SK-N-SH (cell line): ENCODE results near the gene RAB10. TPM values are rescaled to one million over a fixed set of nuclear protein-coding genes. Genes with fewer than 3 reads are reported as not detected.

Experiments used
- CTCF ChIA-PET: fragments of 300-600, 350-600 bp; formaldehyde crosslinking; extraction: SDS; loops from one replicate; lab custom pipeline; 2021; lab: Yijun Ruan, JAX
- POLR2A ChIA-PET: fragments of 350-600 bp; sonication (Branson Sonifier 250); formaldehyde crosslinking; extraction: SDS; loops from one replicate; lab custom pipeline; 2020; ENCODE audit warnings: antibody characterized with exemption, inconsistent platforms; lab: Yijun Ruan, JAX
- DNase-seq: peaks from one replicate; pipeline ENCODE4 v3.0.0; 2012
- H2AFZ ChIP-seq: fragments of 200-600 bp; sonication (generic); 2 replicates; pipeline ENCODE4 v1.8.1; 2016; ENCODE audit warnings: antibody characterized with exemption, mild to moderate bottlenecking, low read depth
- H3F3A ChIP-seq: fragments of 200-600 bp; sonication (generic); replicated peaks from 2 replicates; pipeline ENCODE3; 2016; ENCODE audit warnings: antibody characterized with exemption, mild to moderate bottlenecking; ENCODE audit not compliant: insufficient read depth
- H3K27ac ChIP-seq, 2 experiments: fragments of 200-500 bp in 1 of 2; fragments of 200-600 bp in 1 of 2; sonication (Bioruptor generic) in 1 of 2; sonication (generic), shearing (Covaris generic) in 1 of 2; 2 replicates each; pipeline versions ENCODE4 v1.5.1 to v1.6.1; 2014 to 2016; ENCODE audit warnings: low read depth in 2 of 2, inconsistent platforms in 1 of 2, low read length in 1 of 2, mild to moderate bottlenecking in 1 of 2, mixed read lengths in 1 of 2
- H3K27me3 ChIP-seq: fragments of 200-600 bp; sonication (generic), shearing (Covaris generic); 2 replicates; pipeline ENCODE4 v1.6.1; 2016; ENCODE audit warnings: mixed run types; ENCODE audit not compliant: insufficient read depth
- H3K36me3 ChIP-seq, 2 experiments: fragments of 200-500 bp in 1 of 2; fragments of 200-600 bp in 1 of 2; sonication (Bioruptor generic) in 1 of 2; sonication (generic) in 1 of 2; replicated peaks in 1 of 2; 2 replicates each; pipeline versions ENCODE3 to v1.5.1; 2014 to 2016; ENCODE audit warnings: low read length in 1 of 2, mild to moderate bottlenecking in 1 of 2; ENCODE audit not compliant: insufficient read depth in 2 of 2, control insufficient read depth in 1 of 2
- H3K4me1 ChIP-seq, 2 experiments: fragments of 200-500 bp in 1 of 2; fragments of 200-600 bp in 1 of 2; sonication (Bioruptor generic) in 1 of 2; sonication (generic), shearing (Covaris generic) in 1 of 2; 2 replicates each; pipeline versions ENCODE4 v1.5.1 to v1.6.1; 2014 to 2016; ENCODE audit warnings: low read depth in 1 of 2, low read length in 1 of 2, mixed run types in 1 of 2; ENCODE audit not compliant: insufficient read depth in 2 of 2, control insufficient read depth in 1 of 2
- H3K4me2 ChIP-seq: fragments of 200-600 bp; sonication (generic), shearing (Covaris generic); 2 replicates; pipeline ENCODE4 v1.6.1; 2017; ENCODE audit warnings: mixed run types
- H3K4me3 ChIP-seq, 2 experiments: fragments of 200-500 bp in 1 of 2; fragments of 200-600 bp in 1 of 2; sonication (Bioruptor generic) in 1 of 2; sonication (generic), shearing (Covaris generic) in 1 of 2; 2 replicates each; pipeline versions ENCODE4 v1.5.1 to v1.8.1; 2014 to 2016; ENCODE audit warnings: low read depth in 2 of 2, inconsistent platforms in 1 of 2, low read length in 1 of 2, mild to moderate bottlenecking in 1 of 2, mixed read lengths in 1 of 2, moderate library complexity in 1 of 2
- H3K79me2 ChIP-seq: fragments of 200-600 bp; sonication (generic); 2 replicates; pipeline ENCODE4 v1.8.1; 2017; ENCODE audit warnings: mild to moderate bottlenecking; ENCODE audit not compliant: insufficient read depth
- H3K9ac ChIP-seq: fragments of 200-600 bp; sonication (generic); 2 replicates; pipeline ENCODE4 v1.6.1; 2017; ENCODE audit warnings: mixed run types
- H3K9me2 ChIP-seq: fragments of 200-600 bp; sonication (generic); 2 replicates; pipeline ENCODE4 v1.6.1; 2017; ENCODE audit warnings: mixed run types
- H3K9me3 ChIP-seq: fragments of 200-600 bp; sonication (generic); 2 replicates; pipeline ENCODE4 v1.6.1; 2017; ENCODE audit warnings: mixed run types, mild to moderate bottlenecking, moderate library complexity
- H4K20me1 ChIP-seq: fragments of 200-600 bp; sonication (generic); 2 replicates; pipeline ENCODE4 v1.6.1; 2017; ENCODE audit warnings: mild to moderate bottlenecking, mixed run types; ENCODE audit not compliant: insufficient read depth
- CHD2 ChIP-seq: fragments of 150-350 bp; IDR thresholded peaks from 2 replicates; pipeline ENCODE4 v1.6.1; 2018; ENCODE audit warnings: low read length; ENCODE audit not compliant: partially characterized antibody
- ELF1 ChIP-seq: IDR thresholded peaks from 2 replicates; pipeline ENCODE4 v1.4.0; 2012
- EP300 ChIP-seq, 2 experiments: IDR thresholded peaks; 2 replicates each; pipeline versions ENCODE4 v1.4.0 to v1.6.1; 2012; ENCODE audit warnings: borderline replicate concordance in 1 of 2, low read depth in 1 of 2, low read length in 1 of 2
- EZH2phosphoT487 ChIP-seq: fragments of 200-600 bp; sonication (generic); IDR thresholded peaks from 2 replicates; pipeline ENCODE4 v1.6.1; 2017; ENCODE audit warnings: low read depth, mixed run types, mild to moderate bottlenecking, antibody characterized with exemption, moderate library complexity, borderline replicate concordance
- FOSL2 ChIP-seq: IDR thresholded peaks from 2 replicates; pipeline ENCODE4 v1.4.0; 2012; ENCODE audit warnings: low read depth, mild to moderate bottlenecking, moderate library complexity, borderline replicate concordance
- FOXM1 ChIP-seq: IDR thresholded peaks from 2 replicates; pipeline ENCODE4 v1.4.0; 2012; ENCODE audit warnings: low read depth, mild to moderate bottlenecking
- GATA2 ChIP-seq: sonication (generic); formaldehyde crosslinking; IDR thresholded peaks from 2 replicates; pipeline ENCODE4 v1.5.0; 2020; ENCODE audit warnings: mild to moderate bottlenecking, missing genetic modification reagents
- JUND ChIP-seq: IDR thresholded peaks from 2 replicates; pipeline ENCODE4 v1.4.0; 2012
- NFIC ChIP-seq: IDR thresholded peaks from 2 replicates; pipeline ENCODE4 v1.4.0; 2012; ENCODE audit warnings: borderline replicate concordance
- POLR2AphosphoS5 ChIP-seq: IDR thresholded peaks from 2 replicates; pipeline ENCODE4 v1.6.1; 2012; ENCODE audit warnings: low read depth, low read length
- RAD21 ChIP-seq: IDR thresholded peaks from 2 replicates; pipeline ENCODE4 v1.6.1; 2012; ENCODE audit warnings: mild to moderate bottlenecking, low read length
- RCOR1 ChIP-seq: fragments of 150-350 bp; IDR thresholded peaks from 2 replicates; pipeline ENCODE4 v1.6.1; 2017; ENCODE audit warnings: antibody characterized with exemption, low read length
- RFX5 ChIP-seq: IDR thresholded peaks from 2 replicates; pipeline ENCODE4 v1.6.1; 2012; ENCODE audit warnings: mild to moderate bottlenecking, improper control_type of control experiment, low read length
- RXRA ChIP-seq: IDR thresholded peaks from 2 replicates; pipeline ENCODE4 v1.4.0; 2012; ENCODE audit warnings: low read depth, mild to moderate bottlenecking, borderline replicate concordance
- SMC3 ChIP-seq: IDR thresholded peaks from 2 replicates; pipeline ENCODE4 v1.6.1; 2012; ENCODE audit warnings: low read depth, low read length, improper control_type of control experiment
- TAF1 ChIP-seq: IDR thresholded peaks from 2 replicates; pipeline ENCODE4 v1.6.1; 2012; ENCODE audit warnings: low read depth, mild to moderate bottlenecking, low read length, moderate library complexity, borderline replicate concordance
- TEAD4 ChIP-seq: IDR thresholded peaks from 2 replicates; pipeline ENCODE4 v1.4.0; 2012; ENCODE audit warnings: mild to moderate bottlenecking, borderline replicate concordance; ENCODE audit not compliant: insufficient read depth
- YY1 ChIP-seq: IDR thresholded peaks from 2 replicates; pipeline ENCODE4 v1.4.0; 2012; ENCODE audit warnings: low read depth, mild to moderate bottlenecking
- WGBS: methylation state at CpG from one replicate; pipeline ENCODE4 v1.1.6; 2017; ENCODE audit warnings: low lambda C conversion rate; 5-methylcytosine and 5-hydroxymethylcytosine counted together
- polyA plus RNA-seq, 3 experiments: library from polyadenylated mRNA; depleted of rRNA; stranded (reverse); fragments of >200 nt; gene quantifications; 2 replicates each; pipeline ENCODE4 v1.2.3, GENCODE V29; 2012
- TF ChIP-seq, protein P1 (sequence below): IDR thresholded peaks from 2 replicates; pipeline ENCODE4 v1.4.0; 2012; ENCODE audit warnings: low read depth, borderline replicate concordance
- TF ChIP-seq, protein P2 (sequence below): fragments of 200-600 bp; sonication (generic); IDR thresholded peaks from 2 replicates; pipeline ENCODE4 v1.6.1; 2017; ENCODE audit warnings: antibody characterized with exemption, mild to moderate bottlenecking, moderate library complexity
- TF ChIP-seq, protein P3 (sequence below): IDR thresholded peaks from 2 replicates; pipeline ENCODE4; 2012

RAB10 gene
- polyA plus RNA-seq, 1 of the 3 experiments (the other 2 are of a cell fraction), result 47.5 TPM

DNA sequence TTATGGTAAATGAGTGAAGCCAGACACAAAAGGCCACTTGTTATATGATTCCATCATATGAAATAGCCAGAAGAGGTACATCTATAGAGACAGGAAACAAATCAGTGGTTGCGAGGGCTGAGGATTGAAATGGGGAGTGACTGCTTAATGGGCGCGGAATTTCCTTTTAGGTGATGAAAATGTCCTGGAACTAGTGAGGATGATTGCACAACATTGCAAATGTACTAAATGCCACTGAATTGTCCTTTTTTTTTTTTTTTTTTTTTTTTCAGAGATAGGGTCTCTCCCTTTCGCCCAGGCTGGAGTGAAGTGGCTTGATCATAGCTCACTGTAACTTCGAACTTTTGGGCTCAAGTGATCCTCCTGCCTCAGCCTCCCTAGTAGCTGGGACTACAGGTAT is 123.7 kb downstream of the RAB10 start:
- H3K79me2 ChIP-seq, result no peaks in the 10 kb centered on the region
- H3K4me3 ChIP-seq, result no peak overlapping the region
- ChIA-PET CTCF (interaction anchor here (1.3 kb wide), 1 partner anchor 69 kb away, joined by 5 read pairs; no protein-coding TSS in a partner anchor), POLR2A (interaction anchor here (0.6 kb wide), 1 partner anchor 209 kb away, joined by 3 read pairs; no protein-coding TSS in a partner anchor)
- no peaks in the 10 kb centered on the region for H3K36me3 ChIP-seq
- WGBS, result 83% methylated on average over 5 of the region's 5 CpGs
- H4K20me1 ChIP-seq, result no peaks in the 10 kb centered on the region
- no peak overlapping the region for H3K27ac ChIP-seq
- no peak for TF ChIP-seq RFX5
- TF ChIP-seq NFIC, result no peak
- no peak for TF ChIP-seq EP300 (IDR thresholded peaks at IDR 0.05; ENCODE audit: borderline replicate concordance in 1 of 2, low read depth in 1 of 2, low read length in 1 of 2)
- no peak for TF ChIP-seq SMC3
- TF ChIP-seq FOXM1, result no peak
- no peak for TF ChIP-seq RCOR1
- TF ChIP-seq, protein P1, sequence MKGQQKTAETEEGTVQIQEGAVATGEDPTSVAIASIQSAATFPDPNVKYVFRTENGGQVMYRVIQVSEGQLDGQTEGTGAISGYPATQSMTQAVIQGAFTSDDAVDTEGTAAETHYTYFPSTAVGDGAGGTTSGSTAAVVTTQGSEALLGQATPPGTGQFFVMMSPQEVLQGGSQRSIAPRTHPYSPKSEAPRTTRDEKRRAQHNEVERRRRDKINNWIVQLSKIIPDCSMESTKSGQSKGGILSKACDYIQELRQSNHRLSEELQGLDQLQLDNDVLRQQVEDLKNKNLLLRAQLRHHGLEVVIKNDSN, result no peak
- no peak for TF ChIP-seq TAF1
- no peak for TF ChIP-seq TEAD4
- TF ChIP-seq FOSL2, result no peak
- TF ChIP-seq YY1, result no peak
- no peak for TF ChIP-seq ELF1
- TF ChIP-seq, protein P2, sequence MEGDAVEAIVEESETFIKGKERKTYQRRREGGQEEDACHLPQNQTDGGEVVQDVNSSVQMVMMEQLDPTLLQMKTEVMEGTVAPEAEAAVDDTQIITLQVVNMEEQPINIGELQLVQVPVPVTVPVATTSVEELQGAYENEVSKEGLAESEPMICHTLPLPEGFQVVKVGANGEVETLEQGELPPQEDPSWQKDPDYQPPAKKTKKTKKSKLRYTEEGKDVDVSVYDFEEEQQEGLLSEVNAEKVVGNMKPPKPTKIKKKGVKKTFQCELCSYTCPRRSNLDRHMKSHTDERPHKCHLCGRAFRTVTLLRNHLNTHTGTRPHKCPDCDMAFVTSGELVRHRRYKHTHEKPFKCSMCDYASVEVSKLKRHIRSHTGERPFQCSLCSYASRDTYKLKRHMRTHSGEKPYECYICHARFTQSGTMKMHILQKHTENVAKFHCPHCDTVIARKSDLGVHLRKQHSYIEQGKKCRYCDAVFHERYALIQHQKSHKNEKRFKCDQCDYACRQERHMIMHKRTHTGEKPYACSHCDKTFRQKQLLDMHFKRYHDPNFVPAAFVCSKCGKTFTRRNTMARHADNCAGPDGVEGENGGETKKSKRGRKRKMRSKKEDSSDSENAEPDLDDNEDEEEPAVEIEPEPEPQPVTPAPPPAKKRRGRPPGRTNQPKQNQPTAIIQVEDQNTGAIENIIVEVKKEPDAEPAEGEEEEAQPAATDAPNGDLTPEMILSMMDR, result no peak
- TF ChIP-seq, protein P3, sequence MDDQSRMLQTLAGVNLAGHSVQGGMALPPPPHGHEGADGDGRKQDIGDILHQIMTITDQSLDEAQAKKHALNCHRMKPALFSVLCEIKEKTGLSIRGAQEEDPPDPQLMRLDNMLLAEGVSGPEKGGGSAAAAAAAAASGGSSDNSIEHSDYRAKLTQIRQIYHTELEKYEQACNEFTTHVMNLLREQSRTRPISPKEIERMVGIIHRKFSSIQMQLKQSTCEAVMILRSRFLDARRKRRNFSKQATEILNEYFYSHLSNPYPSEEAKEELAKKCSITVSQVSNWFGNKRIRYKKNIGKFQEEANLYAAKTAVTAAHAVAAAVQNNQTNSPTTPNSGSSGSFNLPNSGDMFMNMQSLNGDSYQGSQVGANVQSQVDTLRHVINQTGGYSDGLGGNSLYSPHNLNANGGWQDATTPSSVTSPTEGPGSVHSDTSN, result no peak
- TF ChIP-seq JUND, result no peak
- TF ChIP-seq CHD2, result no peak
- H2AFZ ChIP-seq, result no peak overlapping the region
- H3K9ac ChIP-seq, result no peak overlapping the region
- no peaks in the 10 kb centered on the region for H3K27me3 ChIP-seq
- peaks cover under 1% of the 10 kb centered on the region for H3F3A ChIP-seq
- no peaks in the 10 kb centered on the region for H3K4me1 ChIP-seq
- no peaks in the 10 kb centered on the region for H3K9me2 ChIP-seq
- H3K4me2 ChIP-seq, result no peak overlapping the region
- DNase-seq, result no peak
- H3K9me3 ChIP-seq, result no peaks in the 10 kb centered on the region

DNA sequence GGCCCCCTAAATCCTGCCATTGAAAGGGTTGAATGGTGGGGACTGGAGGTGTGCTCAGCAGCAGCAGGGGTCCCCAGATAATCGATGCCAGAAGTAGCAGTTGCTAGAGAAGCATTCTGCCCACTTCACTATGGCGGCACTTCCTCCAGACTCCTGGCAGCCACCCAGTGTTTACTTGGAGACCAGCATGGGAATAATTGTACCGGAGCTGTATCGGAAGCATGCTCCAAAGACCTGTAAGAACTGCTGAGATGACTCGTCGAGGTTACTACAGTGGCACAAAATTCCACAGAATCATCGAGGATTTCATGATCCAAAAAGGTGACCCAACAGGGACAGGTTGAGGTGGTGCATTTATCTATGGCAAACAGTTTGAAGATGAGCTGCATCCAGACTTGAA is 128.0 kb downstream of the RAB10 start:
- H3K4me2 ChIP-seq, result no peak overlapping the region
- no peaks in the 10 kb centered on the region for H3K9me3 ChIP-seq
- no peak overlapping the region for H3K4me3 ChIP-seq
- CTCF ChIA-PET, result interaction anchor here (0.7 to 1.3 kb wide), 3 partner anchors 14 to 368 kb away, joined by 3 to 4 read pairs (median 3); no protein-coding TSS in a partner anchor
- POLR2A ChIA-PET, result interaction anchor here (0.5 kb wide), 1 partner anchor 14 kb away, joined by 3 read pairs; no protein-coding TSS in a partner anchor
- no peaks in the 10 kb centered on the region for H4K20me1 ChIP-seq
- H3K9ac ChIP-seq, result no peak overlapping the region
- no peaks in the 10 kb centered on the region for H3K36me3 ChIP-seq
- no peak overlapping the region for H3K27ac ChIP-seq
- no peaks in the 10 kb centered on the region for H3K79me2 ChIP-seq
- H3F3A ChIP-seq, result no peaks in the 10 kb centered on the region
- H3K9me2 ChIP-seq, result no peaks in the 10 kb centered on the region
- WGBS, result 86% methylated on average over 7 of the region's 7 CpGs
- no peaks in the 10 kb centered on the region for H3K4me1 ChIP-seq
- H3K27me3 ChIP-seq, result no peaks in the 10 kb centered on the region
- H2AFZ ChIP-seq, result no peak overlapping the region
- no peak for DNase-seq
- TF ChIP-seq RAD21 (no peak), CHD2 (no peak), FOSL2 (no peak), EZH2phosphoT487 (no peak), RXRA (no peak), GATA2 (CRISPR knock-in tag) (no peak), POLR2AphosphoS5 (no peak), JUND (no peak)
- TF ChIP-seq, protein P3, result no peak
